Neural progenitor cell (in vitro differentiated cells): ENCODE measurements around the gene TMEM120B. TPM values are rescaled to one million over a fixed set of nuclear protein-coding genes. Genes with fewer than 3 reads are reported as not detected.
"Not testable (repeated sequence)": the region's sequence is repeated elsewhere in the genome, so short reads cannot be mapped to it uniquely, and the experiment has no call there.

ENCODE experiments used
- DNase-seq: peaks from one replicate; pipeline ENCODE4 v3.0.0-alpha.2; 2016; ENCODE audit warnings: low spot score
- H2AFZ ChIP-seq: fragments of 200-600 bp; sonication (generic); replicated peaks from 2 replicates; pipeline ENCODE4 v1.6.1; 2016; ENCODE audit warnings: antibody characterized with exemption
- H3F3A ChIP-seq: fragments of 200-600 bp; sonication (generic); 2 replicates; pipeline ENCODE4 v1.6.1; 2016; ENCODE audit warnings: antibody characterized with exemption, low read depth
- H3K27ac ChIP-seq: fragments of 200-600 bp; sonication (generic); 2 replicates; pipeline ENCODE4 v1.5.1; 2016; ENCODE audit warnings: mild to moderate bottlenecking
- H3K27me3 ChIP-seq: fragments of 200-600 bp; sonication (generic); 2 replicates; pipeline ENCODE4 v1.6.1; 2016; ENCODE audit warnings: mild to moderate bottlenecking, moderate library complexity
- H3K36me3 ChIP-seq: fragments of 200-600 bp; sonication (generic); 2 replicates; pipeline ENCODE4 v1.5.1; 2016
- H3K4me1 ChIP-seq: fragments of 200-600 bp; sonication (generic); 2 replicates; pipeline ENCODE4 v1.6.1; 2016; ENCODE audit warnings: mixed run types
- H3K4me2 ChIP-seq: fragments of 200-600 bp; sonication (generic); 2 replicates; pipeline ENCODE4 v1.6.1; 2016
- H3K4me3 ChIP-seq: fragments of 200-600 bp; sonication (generic); 2 replicates; pipeline ENCODE4 v1.5.1; 2016
- H3K79me2 ChIP-seq: fragments of 200-600 bp; sonication (generic); 2 replicates; pipeline ENCODE4 v1.6.1; 2016; ENCODE audit warnings: low read depth
- H3K9ac ChIP-seq: fragments of 200-600 bp; sonication (generic); 2 replicates; pipeline ENCODE4 v1.6.1; 2016
- H3K9me3 ChIP-seq: fragments of 200-600 bp; sonication (generic); 2 replicates; pipeline ENCODE4 v1.5.1; 2016; ENCODE audit warnings: low read depth
- H4K20me1 ChIP-seq: fragments of 200-600 bp; sonication (generic); 2 replicates; pipeline ENCODE4 v1.6.1; 2016; ENCODE audit warnings: low read depth
- H3K27ac Mint-ChIP-seq: 3 replicates; pipeline ENCODE4 v1.8.0; 2021; ENCODE audit warnings: mixed read lengths
- H3K27me3 Mint-ChIP-seq: 2 replicates; pipeline ENCODE4 v1.8.0; 2022; ENCODE audit warnings: low read depth, mild to moderate bottlenecking, inconsistent platforms, moderate library complexity, mixed read lengths; ENCODE audit not compliant: insufficient read depth
- H3K36me3 Mint-ChIP-seq: 3 replicates; pipeline ENCODE4 v1.8.0; 2021; ENCODE audit warnings: mixed read lengths
- H3K4me1 Mint-ChIP-seq: 3 replicates; pipeline ENCODE4 v1.8.0; 2021; ENCODE audit warnings: mixed read lengths
- H3K4me3 Mint-ChIP-seq: 3 replicates; pipeline ENCODE4 v1.8.0; 2021; ENCODE audit warnings: mild to moderate bottlenecking, moderate library complexity, mixed read lengths
- H3K9me3 Mint-ChIP-seq: 3 replicates; pipeline ENCODE4 v1.8.0; 2020; ENCODE audit warnings: mixed read lengths
- EZH2 ChIP-seq: fragments of 200-600 bp; sonication (generic); IDR thresholded peaks from 2 replicates; pipeline ENCODE4 v1.6.1; 2017; ENCODE audit warnings: antibody characterized with exemption, mild to moderate bottlenecking, moderate library complexity
- EZH2phosphoT487 ChIP-seq: fragments of 200-600 bp; sonication (generic); IDR thresholded peaks from 2 replicates; pipeline ENCODE4 v1.6.1; 2017; ENCODE audit warnings: antibody characterized with exemption
- total RNA-seq: library from RNA; depleted of rRNA; stranded (reverse); fragments of >200 nt; gene quantifications from 2 replicates; pipeline ENCODE4 v1.2.3, GENCODE V29; 2015; ENCODE audit warnings: low replicate concordance
- TF ChIP-seq, protein P1 (sequence below): fragments of 200-600 bp; sonication (generic); IDR thresholded peaks from 2 replicates; pipeline ENCODE4 v1.5.1; 2017; ENCODE audit warnings: antibody characterized with exemption, mild to moderate bottlenecking

The TMEM120B gene
- total RNA-seq, 1 donor from 2014 or later = 4.7 TPM

- Mint-ChIP-seq H3K9me3 (no peaks in the 10 kb centered on the region), H3K27me3 (peaks cover 4% of the 10 kb centered on the region), H3K27ac (no peak overlapping the region), H3K4me3 (no peak overlapping the region), H3K4me1 (peaks cover 28% of the 10 kb centered on the region), H3K36me3 (no peaks in the 10 kb centered on the region)
- no peak overlapping the region for H3K9ac ChIP-seq
- TF ChIP-seq, protein P1, sequence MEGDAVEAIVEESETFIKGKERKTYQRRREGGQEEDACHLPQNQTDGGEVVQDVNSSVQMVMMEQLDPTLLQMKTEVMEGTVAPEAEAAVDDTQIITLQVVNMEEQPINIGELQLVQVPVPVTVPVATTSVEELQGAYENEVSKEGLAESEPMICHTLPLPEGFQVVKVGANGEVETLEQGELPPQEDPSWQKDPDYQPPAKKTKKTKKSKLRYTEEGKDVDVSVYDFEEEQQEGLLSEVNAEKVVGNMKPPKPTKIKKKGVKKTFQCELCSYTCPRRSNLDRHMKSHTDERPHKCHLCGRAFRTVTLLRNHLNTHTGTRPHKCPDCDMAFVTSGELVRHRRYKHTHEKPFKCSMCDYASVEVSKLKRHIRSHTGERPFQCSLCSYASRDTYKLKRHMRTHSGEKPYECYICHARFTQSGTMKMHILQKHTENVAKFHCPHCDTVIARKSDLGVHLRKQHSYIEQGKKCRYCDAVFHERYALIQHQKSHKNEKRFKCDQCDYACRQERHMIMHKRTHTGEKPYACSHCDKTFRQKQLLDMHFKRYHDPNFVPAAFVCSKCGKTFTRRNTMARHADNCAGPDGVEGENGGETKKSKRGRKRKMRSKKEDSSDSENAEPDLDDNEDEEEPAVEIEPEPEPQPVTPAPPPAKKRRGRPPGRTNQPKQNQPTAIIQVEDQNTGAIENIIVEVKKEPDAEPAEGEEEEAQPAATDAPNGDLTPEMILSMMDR = no peak
- TF ChIP-seq EZH2 = no peak
- no peak for TF ChIP-seq EZH2phosphoT487
- no peaks in the 10 kb centered on the region for H3K79me2 ChIP-seq
- no peaks in the 10 kb centered on the region for H3K27me3 ChIP-seq
- H2AFZ ChIP-seq = no peak overlapping the region
- H3K4me2 ChIP-seq = no peak overlapping the region
- H3F3A ChIP-seq = peaks cover 37% of the 10 kb centered on the region
- no peak overlapping the region for H3K4me3 ChIP-seq
- H3K36me3 ChIP-seq = no peaks in the 10 kb centered on the region
- H3K4me1 ChIP-seq = peaks cover 8% of the 10 kb centered on the region
- H3K27ac ChIP-seq = no peak overlapping the region
- H4K20me1 ChIP-seq = no peaks in the 10 kb centered on the region
- no peaks in the 10 kb centered on the region for H3K9me3 ChIP-seq
- DNase-seq = no peak
These were observed 36.4 kb upstream of the TMEM120B start for GRCh38 chr12:121676190-121676589.

DNA sequence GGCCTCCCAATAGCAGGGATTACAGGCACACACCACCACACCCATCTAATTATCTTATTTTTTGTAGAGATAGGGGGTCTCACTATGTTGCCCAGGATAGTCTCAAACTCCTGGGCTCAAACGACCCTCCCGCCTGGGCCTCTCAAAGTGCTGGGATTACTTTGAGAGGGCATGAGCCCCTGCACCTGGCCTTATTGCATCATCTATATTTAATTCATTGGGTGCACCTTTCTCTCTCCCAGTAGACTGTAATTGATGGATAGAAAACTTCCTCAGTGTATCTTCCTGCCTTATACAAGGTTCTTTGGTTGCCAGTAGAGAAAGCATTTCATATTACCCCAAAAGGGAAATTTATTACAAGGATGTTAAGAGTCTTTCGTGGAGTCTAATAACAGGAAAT, 34.2 kb upstream of the TMEM120B start:
- Histone ChIP-seq H3K9me3 (no peaks in the 10 kb centered on the region), H3K36me3 (no peaks in the 10 kb centered on the region), H3K27me3 (no peaks in the 10 kb centered on the region), H3K4me3 (no peak overlapping the region), H3K4me1 (peaks cover 8% of the 10 kb centered on the region), H3K9ac (no peak overlapping the region), H4K20me1 (no peaks in the 10 kb centered on the region), H3K4me2 (no peak overlapping the region), H3F3A (peaks cover 26% of the 10 kb centered on the region), H2AFZ (peak overlapping the region; percentile 79), H3K27ac (no peak overlapping the region), H3K79me2 (no peaks in the 10 kb centered on the region)
- Mint-ChIP-seq H3K27me3 (peaks cover 2% of the 10 kb centered on the region), H3K4me3 (no peak overlapping the region), H3K36me3 (no peaks in the 10 kb centered on the region), H3K4me1 (peaks cover 21% of the 10 kb centered on the region), H3K27ac (peak overlapping the region; percentile 65), H3K9me3 (no peaks in the 10 kb centered on the region)
- TF ChIP-seq, protein P1 = no peak
- TF ChIP-seq EZH2phosphoT487 = no peak
- no peak for TF ChIP-seq EZH2
- no peak for DNase-seq

DNA sequence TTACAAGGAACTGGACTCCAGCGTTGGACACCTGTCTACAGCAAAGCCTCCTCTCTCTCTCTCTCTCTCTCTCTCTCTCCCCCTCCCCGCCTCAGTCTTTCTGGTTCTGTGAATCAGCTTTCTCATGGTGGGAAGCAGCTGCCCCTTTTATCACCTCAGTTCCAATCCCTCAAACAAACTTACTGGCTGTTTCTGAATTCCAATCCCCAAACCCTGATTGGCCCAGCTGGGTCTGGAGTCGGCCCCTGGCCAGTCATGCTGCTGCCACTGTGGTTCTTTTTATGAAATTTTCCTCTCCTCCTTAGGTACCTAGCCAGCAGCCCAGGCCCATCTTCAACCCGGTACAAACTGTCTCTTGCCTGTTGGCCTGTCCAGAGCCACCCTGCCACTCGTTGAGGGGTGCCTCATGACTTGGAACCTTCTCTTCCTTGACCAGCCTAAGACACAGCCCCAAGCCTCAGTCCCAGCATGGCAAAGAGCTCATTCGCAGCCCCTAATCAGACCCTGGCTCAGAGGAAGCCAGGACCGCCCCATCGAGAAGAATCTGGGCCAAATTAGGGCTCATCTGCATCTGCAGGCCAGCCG, 33.7 kb upstream of the TMEM120B start:
- peaks cover 18% of the 10 kb centered on the region for H3K4me1 Mint-ChIP-seq
- Histone ChIP-seq H3K4me3 (no peak overlapping the region), H3F3A (peaks cover 24% of the 10 kb centered on the region), H3K9me3 (no peaks in the 10 kb centered on the region), H3K36me3 (no peaks in the 10 kb centered on the region), H3K4me1 (peaks cover 8% of the 10 kb centered on the region), H3K27me3 (no peaks in the 10 kb centered on the region), H4K20me1 (no peaks in the 10 kb centered on the region), H3K4me2 (no peak overlapping the region), H3K9ac (no peak overlapping the region), H2AFZ (peak overlapping the region; percentile 79), H3K27ac (no peak overlapping the region), H3K79me2 (no peaks in the 10 kb centered on the region)
- no peak for TF ChIP-seq EZH2phosphoT487
- no peak for TF ChIP-seq EZH2
- TF ChIP-seq, protein P1 = no peak
- H3K36me3 Mint-ChIP-seq = no peaks in the 10 kb centered on the region
- peaks cover 2% of the 10 kb centered on the region for H3K27me3 Mint-ChIP-seq
- no peak overlapping the region for H3K4me3 Mint-ChIP-seq
- H3K9me3 Mint-ChIP-seq = no peaks in the 10 kb centered on the region
- peak overlapping the region; percentile 65 for H3K27ac Mint-ChIP-seq
- DNase-seq = no peak

DNA sequence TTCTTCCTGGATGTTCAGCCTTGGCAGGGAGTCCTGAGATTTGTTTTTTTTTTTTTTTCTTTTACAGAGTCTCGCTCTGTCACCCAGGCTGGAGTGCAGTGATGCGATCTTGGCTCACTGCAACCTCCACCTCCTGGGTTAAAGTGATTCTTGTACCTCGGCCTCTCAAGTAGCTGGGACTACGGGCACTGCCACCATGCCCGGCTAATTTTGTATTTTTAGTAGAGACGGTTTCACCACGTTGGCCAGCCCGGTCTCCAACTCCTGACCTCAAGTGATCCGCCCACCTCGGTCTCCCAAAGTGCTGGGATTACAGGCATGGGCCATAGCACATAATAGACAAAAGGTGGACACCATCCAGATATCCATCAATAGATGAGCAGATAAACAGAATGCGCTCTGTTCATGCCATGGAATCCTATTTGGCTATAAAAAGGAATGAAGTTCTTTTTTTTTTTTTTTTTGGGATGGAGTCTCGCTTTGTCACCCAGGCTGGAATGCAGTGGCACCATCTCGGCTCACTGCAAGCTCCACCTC, 32.8 kb upstream of the TMEM120B start:
- H3K4me3 Mint-ChIP-seq, DNase-seq, H3K36me3 ChIP-seq, H3K27ac ChIP-seq, H3K79me2 ChIP-seq, H3K27me3 ChIP-seq, H3K9me3 ChIP-seq, H3K4me2 ChIP-seq, H3K27me3 Mint-ChIP-seq, H3K4me3 ChIP-seq, H3K36me3 Mint-ChIP-seq, H4K20me1 ChIP-seq, H3K4me1 ChIP-seq, H3K9ac ChIP-seq, H3K9me3 Mint-ChIP-seq: not testable (repeated sequence)
- Histone ChIP-seq H2AFZ (peak overlapping the region; percentile 79), H3F3A (peaks cover 24% of the 10 kb centered on the region)
- H3K4me1 Mint-ChIP-seq = peaks cover 18% of the 10 kb centered on the region
- peak overlapping the region; percentile 81 for H3K27ac Mint-ChIP-seq
